ENCODE measurements around the gene ATP11A.

The ATP11A gene

DNA sequence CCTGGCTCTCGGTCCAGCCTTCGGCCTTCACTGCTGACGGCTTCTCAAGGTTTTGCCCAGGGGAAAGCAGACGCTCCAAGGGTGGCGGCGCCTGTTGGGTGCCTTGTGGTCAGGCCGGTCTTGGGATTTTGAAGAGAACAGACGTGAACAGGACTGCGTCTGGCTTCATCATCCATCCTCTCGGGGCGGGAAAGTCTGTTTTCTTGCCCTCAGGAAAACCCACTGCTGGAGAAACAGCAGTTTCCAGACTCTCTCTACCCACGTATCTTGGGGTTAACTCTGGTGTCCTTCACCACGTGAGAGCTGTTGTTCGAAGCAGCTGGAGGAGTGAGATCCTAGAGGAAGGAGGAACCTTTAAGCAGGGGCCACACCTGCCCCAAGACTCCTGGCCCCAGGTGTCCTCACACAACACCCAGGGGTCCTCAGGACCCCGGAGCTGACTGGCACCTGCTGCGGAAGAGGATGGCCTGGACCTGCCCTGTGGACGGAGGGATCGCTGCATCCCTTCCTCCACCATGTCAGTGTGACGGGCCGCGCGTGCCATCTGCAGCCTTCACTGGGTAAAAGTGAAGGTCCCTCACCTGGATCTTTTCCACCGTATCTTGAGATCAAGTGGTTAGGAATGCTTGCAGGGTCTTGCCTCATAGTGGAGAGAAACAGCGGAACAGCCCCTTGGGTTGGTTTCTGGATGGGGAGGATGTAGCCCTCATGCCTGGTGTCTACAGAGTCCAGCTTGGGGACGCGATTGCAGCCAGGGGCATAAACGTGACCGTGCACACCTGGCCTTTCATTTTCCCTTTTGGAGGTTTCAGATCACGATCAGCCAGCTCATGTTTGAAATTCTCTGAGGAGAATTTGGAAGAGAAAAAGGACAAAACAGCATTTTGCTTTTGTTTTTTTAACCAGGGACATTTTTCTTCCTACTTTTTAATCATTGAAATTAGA is 209.7 kb downstream of the ATP11A start:
- no peak for DNase-seq

DNA sequence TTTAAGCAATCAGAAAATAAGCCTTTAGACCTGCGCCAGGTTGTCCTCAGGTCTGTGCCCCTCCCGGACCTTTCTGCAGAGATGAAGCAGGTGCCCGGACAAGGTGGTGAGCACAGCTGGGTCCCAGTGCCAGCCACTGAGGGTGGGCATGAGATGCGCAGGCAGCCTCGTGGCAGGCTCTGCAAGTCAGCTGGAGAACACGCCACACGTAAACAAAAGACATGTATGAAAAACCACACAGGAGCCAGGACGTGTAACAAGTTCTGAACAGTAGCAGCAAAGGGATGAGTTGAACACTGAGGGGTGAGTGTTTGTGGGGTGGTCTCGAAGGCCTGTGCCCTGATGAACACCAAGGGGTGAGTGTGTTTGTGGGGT is 210.4 kb downstream of the ATP11A start:
- no peak for DNase-seq

DNA sequence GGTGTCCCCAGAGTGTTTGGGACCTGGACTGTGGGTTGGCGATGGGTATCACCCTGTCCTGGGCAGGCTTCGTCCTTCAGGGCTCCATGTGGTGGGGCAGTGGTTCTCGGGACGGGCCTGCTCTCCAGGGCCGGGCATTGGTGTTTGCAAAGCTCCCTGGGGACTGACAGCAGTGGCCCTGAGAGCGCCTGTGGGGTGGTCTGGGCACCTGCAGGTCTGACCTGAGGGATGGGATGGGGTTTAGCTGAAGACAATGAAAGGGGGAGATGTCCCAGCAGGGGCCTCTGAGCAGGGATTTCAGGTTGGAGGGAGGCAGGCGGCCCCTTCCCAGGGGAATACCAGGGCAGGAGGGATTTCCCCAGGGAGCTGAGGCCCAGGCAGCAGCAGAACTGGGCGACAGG is 210.9 kb downstream of the ATP11A start:
- no peak for DNase-seq

DNA sequence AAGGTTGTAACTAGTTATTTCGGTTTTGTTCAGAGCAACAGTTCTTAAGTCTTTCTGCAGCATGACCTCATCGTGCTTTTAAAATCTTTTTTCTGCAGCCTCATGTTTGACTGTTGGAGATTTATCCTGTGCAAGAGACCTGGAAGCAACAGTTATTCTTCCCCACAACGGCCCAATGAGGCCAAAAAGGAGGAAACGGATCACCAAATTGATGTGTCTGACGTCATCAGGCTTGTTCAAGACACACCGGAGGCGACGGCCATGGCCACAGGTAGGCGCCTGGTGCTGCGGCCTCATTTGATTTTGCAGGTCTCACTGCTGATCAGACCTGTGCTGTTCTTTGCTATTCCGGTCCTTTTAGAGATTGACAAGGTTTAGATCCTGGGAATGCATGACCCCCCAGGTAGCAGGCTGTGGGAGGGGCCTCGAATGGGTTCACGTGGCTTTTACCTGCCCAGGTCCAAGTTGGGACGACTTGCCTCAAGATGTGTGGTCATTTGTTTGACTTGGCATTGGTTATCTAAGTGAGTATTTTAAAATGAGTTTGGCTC is 212.3 kb downstream of the ATP11A start:
- no peak for DNase-seq

DNA sequence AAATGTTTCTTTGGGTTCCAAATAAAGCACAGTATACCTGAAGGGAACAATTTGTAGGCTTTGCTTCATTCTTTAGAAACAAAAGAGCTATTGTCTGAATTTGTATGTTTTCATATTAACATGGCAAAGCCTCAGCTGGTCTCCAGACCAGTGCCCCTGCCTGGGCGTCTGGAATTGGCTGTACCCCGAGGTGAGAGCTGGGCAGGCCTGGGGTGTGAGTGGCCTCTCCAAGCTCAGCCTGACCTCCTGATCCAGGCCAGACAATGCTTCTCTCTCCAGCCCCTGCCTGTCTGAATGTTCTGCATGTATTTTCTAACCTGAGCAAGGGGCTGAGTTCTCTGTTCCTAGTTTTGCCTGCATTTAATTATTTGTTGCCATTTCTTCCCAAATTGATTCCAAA is 212.8 kb downstream of the ATP11A start:
- no peak for DNase-seq

DNA sequence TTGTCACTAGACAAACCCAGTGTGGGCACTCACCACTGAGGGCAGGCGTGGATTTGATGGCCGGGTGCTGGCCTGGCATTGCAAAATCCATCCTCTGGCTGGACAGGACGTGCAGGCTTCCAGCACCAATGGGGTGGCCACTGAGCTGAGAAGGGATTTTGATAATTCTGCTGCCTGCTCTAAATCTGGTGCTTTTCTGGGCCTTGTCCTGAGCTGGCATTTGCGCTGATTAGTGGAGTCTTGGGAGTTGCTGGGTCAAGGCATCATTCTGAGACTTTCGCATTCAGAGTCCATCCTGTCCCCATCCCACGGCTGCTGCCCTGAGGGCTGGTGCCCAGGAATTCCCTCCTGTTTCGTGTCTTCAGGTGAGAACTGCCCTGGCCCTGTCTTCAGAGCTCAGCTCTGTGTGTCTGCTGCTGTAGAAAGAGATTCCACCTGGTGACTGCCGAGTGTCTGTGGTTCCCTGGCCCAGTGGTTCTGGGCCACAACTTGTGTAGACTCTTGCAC is 213.3 kb downstream of the ATP11A start:
- no peak for DNase-seq

DNA sequence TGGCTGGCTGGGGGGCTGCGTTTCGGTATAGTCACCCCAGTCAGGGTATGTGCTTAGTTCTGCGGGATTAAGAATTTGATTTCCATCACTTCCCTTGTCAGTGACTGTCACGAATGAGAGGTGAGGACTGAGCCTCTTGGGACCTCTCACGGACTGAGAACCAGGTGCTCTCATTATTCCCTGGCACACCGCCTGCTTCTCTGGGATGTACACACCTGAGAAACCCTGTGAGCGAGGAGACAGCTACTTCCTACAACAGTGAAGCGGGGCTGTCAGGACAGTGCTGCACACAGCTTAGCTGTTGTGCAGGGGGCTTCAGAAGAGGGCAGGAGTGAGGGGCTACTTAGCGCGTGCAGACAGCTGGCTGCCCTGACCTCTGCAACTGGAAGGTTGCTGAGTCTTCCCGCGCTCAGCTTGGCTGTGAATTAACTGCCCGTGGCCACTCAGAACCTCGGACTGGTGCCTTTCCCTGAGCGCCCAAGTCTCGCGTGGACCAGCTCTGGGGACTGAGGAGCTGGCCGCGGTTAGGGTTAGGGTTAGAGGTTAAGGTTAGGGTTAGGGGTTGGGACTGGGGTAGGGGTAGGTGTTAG is 213.9 kb downstream of the ATP11A start:
- DNase-seq, result no peak

DNA sequence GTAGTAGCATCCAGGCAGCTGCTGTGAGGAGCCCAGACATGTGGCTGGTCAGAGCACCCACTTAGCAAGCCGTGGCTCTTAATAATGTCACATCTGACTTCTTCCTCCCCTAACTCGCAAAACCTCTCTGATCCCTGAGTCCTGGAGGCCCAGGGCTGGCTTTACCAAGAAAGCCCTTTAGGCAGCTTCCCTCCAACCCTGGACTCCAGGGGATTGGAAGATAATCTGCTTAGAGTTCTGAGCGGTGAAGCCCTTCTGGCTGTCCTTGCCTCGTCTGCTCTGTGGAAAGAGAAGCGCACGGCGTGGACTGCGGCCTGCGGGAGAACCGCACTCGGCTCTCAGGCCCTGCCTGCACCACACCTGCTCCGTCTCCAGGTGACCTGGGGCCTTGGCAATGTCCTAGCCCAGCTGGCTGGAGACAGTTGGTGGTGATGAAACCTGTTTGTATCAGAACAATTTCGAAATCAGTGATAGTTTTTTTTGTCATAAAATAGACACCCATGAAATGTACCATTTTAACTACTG is 214.7 kb downstream of the ATP11A start:
- no peak for DNase-seq

DNA sequence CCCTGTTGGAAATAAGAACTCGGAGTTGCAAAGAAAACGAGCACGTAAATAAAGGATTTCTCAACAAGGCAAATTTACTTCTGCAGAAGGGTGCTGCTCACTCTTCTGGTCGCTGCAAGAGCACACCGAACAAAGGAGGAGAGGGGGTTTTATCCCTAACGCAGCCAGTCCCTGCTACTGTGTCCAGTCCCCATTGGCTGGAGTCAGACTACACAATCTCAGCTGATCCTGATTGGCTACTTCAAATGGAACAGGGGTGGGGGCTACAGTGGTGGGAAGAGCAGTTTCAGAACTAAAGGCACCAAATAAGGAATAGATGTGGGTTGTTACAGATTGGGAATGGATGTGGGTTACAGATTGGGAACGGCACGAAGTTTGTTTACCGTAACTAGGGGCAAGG is 215.2 kb downstream of the ATP11A start:
- no peak for DNase-seq

DNA sequence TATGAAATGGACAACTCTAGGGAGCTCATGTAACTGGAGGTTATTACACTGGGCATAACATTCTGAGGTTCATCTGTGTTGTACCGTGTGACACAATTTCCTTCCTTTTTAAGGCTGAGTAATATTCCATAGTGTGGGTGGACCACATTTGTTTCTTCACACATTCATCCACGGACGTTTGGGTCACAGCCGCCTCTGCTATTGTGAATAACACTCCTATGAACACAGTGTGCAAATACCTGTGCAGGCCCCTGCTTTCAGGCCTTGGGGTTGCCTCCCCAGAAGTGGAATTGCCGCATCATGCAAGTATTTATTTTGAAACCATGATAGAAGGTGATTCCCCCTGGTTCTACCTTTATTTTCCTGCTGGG is 215.8 kb downstream of the ATP11A start:
- no peak for DNase-seq

DNA sequence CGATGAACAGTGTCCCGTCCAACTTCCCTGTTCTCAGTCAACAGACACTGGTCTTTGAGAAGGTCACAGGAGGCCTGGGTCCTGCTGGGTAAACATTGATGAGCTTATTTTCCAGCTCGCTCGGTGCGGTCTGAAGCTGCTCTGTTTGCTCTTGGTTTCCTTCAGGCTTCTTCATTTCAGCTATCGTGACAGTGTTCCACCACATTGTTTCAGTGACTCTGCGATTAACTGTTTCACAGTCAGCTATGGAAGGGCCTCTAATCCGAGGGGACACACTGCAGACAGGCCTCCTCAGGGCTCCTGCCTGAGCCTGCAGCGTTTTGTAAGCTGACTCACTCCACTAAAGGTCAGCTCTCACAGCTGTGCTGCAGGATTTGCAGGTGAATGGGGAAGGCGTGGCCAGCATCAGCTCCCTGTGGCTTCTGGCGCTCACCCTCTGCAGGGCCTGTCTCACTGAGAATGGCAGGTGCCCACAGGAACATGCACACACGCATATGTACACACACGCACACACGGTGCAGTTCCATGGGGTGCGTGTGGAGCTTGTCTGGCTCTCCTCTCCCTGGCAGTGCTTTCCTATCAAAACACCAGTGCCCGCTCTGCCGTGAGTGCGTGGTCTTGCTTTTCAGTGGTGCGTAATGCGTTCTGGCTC is 216.3 kb downstream of the ATP11A start:
- DNase-seq, result no peak

DNA sequence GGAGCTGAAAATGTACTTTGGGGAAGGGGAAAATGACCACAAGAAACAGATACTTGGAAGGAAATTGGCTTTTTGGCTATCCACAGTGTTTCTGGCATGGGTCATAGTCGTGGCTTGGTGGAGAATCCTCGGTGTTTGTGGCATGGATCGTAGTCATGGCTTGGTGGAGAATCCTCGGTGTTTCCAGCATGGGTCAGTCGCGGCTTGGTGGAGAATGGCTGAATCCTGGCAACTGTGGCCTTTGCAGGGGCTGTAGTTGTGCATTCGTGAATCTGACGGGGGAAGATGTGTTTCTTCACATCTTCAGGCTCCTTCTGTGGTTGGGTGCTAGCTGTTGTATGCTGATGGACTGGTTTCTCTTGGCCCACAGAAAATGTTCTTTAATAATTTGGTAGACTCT is 217.4 kb downstream of the ATP11A start:
- no peak for DNase-seq

DNA sequence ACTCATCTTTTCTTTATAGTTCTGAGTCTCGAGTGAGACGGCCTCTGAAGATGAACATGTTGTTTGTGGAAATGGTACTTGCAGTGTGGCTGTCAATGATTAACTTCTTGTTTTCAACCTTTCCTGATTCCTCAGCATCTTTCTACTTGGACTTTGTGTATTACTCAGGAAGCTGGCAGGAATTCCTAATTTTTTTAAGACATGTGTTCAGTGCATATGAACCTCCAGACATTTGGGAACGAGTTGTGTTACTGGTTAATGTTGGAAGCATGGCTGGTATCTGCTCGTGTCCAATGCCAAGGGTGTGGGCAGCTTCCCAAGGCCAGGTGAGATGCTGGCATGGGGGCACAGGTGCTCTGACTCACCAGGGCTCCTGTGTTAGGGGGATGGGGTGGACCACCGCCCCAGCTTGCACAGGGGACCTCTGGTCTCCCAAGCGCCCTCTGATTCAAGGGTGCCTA is 218.1 kb downstream of the ATP11A start:
- no peak for DNase-seq

DNA sequence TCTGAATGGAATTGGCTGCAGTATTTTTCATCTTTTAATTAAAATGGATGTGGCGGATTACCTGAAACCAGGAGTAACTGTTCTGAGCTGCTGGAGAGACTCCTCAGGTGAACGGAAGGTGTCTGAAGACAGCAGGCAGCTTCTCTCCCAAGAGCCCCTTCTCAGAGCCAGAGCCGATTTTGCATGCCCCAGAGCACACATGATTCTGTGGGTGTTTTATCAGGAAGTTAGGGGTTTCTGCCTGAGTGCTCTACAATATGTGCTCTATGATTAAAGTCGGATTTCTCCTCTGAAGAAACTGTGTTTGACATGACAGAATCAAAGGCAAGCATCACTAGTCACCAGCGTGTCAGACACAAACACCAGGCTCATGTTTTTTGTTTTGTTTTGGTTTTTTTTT is 218.5 kb downstream of the ATP11A start:
- no peak for DNase-seq

DNA sequence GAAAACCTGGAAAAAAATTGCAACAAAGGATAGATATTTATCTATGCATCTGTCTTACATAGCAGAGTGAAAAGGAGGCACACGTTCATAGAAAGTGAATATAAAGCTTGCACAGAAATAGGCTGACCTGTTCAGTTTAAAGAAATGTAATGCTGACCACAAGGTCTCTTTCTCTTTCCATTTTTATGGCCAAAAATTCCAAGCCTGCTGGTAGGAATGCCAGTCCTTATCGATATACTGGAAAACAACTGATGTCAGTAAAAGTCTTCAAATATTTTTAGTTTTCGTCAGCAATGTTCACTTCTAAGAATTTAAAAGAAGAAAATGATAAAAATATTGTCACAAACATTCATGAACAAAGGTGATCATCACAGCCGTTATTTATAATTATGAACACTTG is 220.2 kb downstream of the ATP11A start:
- DNase-seq, result no peak

DNA sequence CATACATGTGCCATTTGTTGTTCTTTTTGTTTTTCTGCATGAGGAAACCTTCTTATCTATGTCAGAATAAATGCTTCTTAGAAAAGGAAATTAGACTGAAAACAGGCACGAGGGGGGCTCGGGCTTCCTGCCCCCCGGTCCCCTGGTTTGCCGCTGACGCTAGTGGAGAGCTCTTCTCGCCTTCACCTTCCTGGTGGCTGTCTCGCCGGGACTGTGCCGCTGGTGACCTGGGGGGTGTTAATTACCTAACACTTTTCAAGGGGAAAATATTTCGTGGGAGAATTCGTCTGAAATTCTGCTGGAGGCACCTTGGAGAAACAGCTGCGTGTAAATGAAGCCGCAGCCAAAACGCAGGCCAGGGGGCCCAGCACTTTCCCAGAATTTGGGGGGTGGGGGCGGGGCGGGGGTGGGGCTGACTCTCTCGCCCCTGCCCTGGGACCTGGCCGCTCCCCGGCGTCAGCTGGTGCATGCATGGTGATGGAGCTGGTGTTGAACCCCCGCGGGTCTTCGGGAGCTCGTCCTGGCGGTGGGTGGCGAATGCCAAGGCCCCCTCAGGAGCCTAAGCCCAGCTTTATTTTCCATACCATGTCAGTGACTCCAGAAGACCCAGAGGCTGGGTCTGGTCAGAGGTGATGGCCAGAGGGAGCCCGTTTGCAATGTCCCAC is 220.9 kb downstream of the ATP11A start:
- no peak for DNase-seq

DNA sequence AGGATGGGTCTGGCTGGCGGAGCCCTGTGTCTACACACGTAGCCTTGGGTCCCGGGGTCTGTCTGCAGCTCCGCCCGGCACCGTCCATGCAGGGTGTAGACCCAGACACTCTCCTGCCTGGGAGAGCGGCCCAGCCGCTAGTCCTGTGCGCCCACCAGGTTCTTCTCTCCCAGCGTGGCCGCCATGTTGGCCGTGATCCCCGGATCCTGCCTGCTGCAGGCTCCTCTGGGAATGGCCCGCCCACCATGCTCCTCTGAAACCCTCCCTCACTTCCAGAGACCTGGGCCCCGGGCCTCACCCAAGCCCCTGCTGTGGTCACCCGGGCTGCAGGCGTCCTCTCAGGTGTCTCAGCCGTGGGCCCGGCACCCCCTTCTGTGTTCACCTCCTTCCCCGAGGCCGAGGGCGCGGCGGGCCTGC is 221.5 kb downstream of the ATP11A start:
- no peak for DNase-seq

DNA sequence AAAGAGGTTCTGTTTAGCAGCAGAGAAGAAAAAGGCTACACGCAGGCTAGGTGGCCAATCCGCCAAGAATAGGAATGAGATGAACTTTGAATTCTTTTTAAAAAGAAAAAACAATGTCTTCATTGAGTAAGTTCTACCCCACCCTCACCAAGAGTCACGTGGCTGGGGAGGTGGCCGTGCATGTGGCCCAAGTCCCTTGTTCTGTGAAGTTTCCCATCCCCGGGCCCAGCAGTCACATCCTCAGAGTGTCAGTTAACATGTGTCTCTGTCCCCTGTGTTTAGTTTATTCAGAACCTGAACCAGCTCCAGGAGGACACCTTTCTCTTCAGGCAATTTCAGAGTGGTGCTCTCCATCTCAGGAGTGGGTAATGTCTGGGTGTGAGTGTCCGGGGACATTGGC is 222.0 kb downstream of the ATP11A start:
- DNase-seq, result no peak

DNA sequence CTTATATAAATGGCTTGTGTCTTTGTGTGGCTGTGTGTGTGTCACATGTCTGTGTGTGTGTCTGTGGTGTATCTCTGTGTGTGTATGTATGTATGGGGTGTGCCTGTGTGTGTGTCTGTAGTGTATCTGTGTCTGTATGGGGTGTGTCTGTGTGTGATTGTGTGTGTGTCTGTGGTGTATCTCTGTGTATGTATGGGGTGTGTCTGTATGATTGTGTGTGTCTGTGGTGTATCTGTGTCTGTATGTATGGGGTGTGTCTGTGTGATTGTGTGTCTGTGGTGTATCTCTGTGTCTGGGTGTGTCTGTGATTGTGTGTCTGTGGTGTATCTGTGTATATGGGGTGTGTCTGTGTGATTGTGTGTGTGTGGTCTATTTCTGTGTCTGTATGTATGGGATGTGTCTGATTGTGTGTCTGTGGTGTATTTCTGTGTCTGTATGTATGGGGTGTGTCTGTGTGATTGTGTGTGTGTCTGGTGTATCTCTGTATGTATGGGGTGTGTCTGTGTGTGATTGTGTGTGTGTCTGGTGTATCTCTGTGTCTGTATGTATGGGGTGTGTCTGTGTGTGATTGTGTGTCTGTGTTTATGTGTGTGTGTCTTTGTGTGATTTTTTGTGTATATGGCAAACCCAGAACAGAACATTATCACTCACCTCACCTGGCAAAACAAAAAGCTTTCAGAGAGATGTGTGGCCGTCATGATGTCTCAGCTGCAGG is 223.0 kb downstream of the ATP11A start:
- no peak for DNase-seq

DNA sequence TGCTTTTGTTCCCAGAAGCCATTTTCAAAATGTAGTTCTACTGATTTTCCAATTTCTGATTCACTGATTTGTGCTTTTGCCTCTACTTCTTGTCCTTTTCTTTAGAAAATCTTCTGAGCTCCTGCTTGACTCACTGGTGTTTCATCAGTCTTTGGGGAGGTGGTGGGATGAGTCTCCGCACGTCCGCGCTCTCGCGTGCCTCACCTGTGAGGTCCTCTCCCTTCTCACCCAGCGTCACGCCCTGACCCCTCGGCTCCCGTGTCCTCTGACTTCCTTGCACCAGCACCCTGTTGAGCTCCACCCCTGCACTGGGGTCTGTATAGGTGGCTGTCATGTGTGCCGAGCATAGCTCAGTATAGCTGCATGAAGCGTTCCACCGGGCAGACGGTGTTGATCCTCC is 226.5 kb downstream of the ATP11A start:
- no peak for DNase-seq

DNA sequence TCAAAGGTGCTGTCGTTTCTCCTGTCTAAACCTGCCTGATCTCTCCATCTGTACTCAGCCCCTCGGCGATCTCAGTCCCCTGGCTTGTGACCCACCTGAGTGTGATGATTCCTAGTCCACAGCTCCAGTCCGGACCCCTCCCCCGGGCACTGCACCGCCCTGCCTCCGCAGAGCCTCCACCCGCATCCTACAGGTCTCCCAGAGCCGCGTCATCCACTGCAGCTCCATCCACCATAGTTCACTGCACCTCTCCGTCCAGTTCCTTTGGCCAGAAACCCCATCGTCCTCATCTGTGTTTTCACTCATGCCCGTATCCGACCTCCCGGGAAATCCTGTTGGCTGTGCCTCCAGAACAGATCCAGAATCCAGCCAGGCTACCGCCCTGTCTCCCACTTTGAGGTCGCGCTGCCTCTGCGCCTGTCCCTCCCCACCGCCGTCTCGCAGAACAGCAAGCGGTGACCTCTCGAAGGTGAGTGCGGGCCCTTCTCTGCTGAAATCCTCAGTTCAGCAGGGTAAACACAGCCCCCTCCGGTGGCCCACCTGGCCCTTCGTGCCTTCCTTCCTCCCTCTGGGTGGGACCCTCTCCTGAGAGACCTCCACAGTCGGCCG is 227.3 kb downstream of the ATP11A start:
- no peak for DNase-seq

DNA sequence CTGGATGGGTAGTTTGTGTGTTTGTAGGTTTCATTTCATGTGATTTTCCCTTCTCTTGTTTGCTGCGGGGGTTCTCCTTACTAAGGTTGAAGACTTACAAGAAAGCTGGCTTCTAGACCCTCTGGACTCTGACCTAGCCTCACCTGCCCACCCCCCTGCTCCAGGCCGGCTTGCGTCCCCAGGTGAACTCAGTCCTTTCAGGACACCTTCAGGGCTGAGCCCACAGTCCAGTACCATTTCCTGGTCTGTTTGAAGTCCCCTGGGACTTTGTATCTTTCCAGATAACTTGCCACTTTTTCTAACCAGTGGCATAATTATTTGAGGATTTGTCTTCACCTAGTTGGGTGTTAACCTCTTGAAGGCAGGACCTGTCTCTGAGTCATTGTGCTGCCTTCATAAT is 227.9 kb downstream of the ATP11A start:
- no peak for DNase-seq

Measured in GF-D8 (cell line).